ENCODE results near the gene PAH.

DNA sequence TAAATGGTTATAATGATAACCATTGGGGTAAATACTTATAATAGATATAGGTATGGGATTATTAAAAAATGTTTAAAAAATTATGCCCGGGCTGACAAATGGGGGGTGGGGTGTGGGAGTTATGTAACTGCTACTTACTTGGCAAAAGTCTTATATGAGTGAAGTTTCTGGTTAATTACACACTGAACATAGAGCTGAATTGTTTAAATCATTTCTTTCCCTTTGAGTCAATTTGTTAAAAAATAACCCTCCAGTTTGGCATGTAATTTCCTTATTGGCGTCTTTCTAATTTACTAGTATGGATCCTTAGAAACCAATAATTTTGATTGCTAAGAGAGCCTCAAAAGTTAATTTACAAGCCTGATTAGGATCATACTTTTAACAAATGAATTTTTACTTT lies 16.7 kb downstream of the PAH start:
- TF ChIP-seq, protein P1, sequence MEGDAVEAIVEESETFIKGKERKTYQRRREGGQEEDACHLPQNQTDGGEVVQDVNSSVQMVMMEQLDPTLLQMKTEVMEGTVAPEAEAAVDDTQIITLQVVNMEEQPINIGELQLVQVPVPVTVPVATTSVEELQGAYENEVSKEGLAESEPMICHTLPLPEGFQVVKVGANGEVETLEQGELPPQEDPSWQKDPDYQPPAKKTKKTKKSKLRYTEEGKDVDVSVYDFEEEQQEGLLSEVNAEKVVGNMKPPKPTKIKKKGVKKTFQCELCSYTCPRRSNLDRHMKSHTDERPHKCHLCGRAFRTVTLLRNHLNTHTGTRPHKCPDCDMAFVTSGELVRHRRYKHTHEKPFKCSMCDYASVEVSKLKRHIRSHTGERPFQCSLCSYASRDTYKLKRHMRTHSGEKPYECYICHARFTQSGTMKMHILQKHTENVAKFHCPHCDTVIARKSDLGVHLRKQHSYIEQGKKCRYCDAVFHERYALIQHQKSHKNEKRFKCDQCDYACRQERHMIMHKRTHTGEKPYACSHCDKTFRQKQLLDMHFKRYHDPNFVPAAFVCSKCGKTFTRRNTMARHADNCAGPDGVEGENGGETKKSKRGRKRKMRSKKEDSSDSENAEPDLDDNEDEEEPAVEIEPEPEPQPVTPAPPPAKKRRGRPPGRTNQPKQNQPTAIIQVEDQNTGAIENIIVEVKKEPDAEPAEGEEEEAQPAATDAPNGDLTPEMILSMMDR (IDR thresholded peaks at IDR 0.05), result no peak
- no peak for TF ChIP-seq POLR2A (IDR thresholded peaks at IDR 0.05)
- no peak for TF ChIP-seq POLR2AphosphoS5 (IDR thresholded peaks at IDR 0.05)

All from breast epithelium (tissue), 3 donors.